Measurements from ENCODE around the gene GPR142.
A peak's percentile ranks its signal among the peaks of the same experiment; 100 is the strongest.

The GPR142 gene

GRCh38 chr17:74367206-74367605 is at the start of gene GPR142:
Gene GPR142 (plus strand): TSS chr17:74367506. CDS start chr17:74369541, 2,035 bp downstream.
- DNase-seq, result no peak

DNA sequence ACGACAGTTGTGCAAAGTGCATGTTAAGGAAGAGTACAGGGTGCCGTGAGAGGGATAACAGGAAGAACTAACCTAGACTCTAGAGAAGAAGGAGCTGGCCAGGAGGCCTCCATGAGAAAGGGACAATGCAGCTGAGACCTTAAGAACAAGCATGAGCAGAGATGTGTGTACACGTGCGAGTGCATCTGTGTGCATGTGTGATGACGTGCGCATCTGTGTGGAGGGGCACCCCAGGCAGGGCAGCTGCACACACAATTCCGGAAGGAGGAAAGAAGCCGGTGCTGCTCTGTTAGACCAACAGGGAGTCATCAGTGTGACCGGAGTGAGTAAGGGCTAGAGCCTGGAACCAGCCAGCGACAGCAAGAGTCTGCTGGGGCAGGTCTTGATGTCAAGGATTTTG is 48.9 kb upstream of the GPR142 start:
- DNase-seq, result no peak

DNA sequence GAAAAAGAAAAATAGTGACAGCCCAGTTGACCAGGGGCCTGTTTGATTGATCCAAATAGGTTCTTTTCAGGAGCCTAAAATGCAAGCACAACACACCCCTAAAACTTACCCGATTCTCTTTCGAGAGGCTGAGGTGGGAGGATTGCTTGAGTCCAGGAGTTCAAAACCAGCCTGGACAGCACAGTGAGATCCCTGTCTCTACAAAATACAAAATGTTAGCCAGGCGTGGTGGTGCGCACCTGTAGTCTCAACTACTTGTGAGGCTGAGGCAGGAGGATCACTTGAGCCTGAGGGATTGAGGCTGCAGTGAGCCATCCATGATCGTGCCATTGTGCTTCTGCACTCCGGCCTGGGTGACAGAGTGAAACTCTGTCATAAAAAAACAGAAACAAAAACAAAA is 42.8 kb upstream of the GPR142 start:
- no peak for DNase-seq

DNA sequence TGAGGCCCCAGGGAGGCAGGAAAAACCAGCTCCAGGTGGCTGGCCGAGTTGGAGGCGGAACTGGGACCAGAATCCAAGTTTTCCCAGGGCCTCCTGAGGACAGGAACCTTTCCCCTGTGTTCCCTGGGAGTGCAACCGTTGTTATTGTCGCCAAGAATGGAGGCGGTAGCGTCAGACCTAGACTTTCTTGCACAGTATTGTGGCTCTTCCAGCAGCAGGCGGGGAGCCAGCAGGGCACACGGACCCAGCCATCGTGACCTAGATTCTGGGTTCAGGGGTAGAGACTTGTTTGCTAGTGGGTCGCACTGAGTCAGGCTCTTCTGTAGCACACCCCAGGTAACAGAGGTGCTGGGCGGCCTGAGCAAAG is 41.9 kb upstream of the GPR142 start:
- DNase-seq, result no peak

DNA sequence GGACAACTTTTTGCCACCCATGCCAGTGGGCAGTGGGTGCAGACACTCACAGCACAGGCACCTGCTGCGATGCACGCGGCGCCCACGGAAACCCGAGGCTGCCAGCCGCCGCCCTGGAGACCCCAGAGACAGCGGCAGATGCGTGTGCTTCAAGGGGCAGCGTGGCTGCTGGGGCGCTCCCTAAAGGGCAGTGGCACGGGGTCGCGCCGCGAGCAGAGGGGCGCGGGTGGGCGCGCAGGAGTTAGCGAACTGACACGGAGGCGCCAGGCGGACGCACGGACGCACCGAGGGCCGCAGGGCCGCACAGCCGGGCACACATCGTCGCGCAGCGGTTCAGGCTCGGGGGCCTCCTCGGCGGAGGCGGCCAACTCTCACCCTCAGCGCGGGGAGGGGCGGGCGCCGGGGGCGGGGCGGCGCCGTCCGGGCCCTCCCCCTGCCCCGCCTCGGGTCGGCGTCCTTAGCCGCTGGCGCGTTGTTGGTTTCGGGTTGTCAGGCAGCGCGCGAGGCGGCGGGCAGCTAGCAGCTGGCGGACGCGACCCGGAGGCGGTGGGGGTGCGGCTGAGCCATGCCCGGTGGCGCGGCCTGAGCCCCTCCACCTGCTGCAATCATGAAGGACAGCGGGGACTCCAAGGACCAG is 41.4 kb upstream of the GPR142 start, which contains the start of gene KIF19:
Gene KIF19, plus strand, starts transcription at position 484 of the 637 bp plus-strand sequence. Its CDS starts 124 bp downstream, at position 608.
- DNase-seq, result no peak

DNA sequence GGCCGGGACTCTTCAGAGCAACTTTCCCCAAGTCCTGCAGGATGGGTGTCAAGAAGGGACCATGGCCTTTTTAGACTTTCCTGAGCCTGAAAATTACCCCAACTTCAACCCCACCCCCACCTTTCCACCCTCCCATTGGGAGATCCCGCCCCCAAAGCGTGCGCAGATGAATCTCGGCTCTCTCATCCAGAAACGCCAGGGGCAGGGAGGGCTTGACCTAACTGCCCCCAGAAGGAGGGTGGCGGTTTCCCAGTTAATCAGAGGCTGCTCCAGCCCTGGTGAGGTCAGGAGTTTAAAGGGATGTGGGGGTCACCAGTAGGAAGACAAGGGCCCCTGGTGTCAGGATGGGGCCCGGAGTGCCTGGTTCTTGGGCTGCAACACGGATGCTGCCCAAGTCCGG is 40.8 kb upstream of the GPR142 start:
- DNase-seq, result no peak

- no peak for DNase-seq
Observed at GRCh38 chr17:74328487-74328886, 38.8 kb upstream of the GPR142 start.

GRCh38 chr17:74329378-74329777 is 37.9 kb upstream of the GPR142 start:
- no peak for DNase-seq

DNA sequence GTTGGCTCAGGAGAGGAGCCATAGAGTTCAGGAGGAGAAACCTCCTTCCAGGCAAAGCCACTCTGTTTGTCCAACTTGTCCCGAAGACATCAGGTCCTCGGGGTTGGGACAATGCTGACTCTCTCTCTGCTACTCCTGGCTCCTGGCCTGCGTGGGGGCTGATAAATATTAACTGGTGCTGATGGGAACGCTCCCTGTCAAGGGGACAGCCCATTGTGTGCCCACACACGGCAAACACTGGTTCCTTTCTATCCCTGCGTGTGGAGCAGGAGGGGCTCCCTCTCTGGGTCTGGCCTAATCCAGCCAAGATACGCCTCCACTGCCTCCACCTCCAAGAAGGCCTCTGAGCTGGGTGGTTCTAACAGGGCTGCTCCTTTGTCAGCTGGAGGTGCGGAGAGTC is 36.9 kb upstream of the GPR142 start:
- DNase-seq, result no peak

DNA sequence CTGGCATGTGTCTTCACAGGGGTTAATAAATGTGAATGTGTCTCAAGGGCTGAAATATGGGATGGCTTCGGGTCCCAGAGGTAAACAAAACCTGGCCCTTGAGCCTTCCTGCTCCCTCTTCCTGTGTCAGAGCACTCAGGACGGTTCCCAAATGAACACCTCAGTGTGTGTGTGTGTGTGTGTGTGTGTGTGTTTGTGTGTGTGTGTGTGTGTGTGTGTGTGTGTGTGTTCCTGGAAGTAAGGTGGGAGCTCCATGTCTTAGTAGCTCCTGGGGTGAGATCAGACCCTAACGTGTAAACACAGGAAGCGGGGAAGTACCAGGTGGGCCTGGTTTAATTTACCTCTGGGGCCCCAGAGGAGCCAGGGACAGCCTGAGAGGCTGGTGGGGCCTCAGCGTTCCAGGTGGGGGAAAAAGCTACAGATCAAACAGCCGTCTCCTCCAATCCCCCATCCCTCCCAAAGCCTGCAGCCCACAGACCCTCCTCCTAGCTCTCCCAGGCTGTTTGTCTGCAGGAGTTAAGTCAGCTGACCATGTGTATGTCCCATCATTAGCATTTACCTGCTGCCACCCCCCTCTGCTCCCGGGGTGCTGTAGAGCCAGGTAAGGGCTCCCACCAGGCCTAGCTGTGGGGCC is 35.2 kb upstream of the GPR142 start:
- DNase-seq, result peak; percentile 1

- peak; percentile 82 for DNase-seq
Observed at GRCh38 chr17:74332763-74333283, 34.5 kb upstream of the GPR142 start.

GRCh38 chr17:74334393-74335039 is 32.8 kb upstream of the GPR142 start:
- no peak for DNase-seq

GRCh38 chr17:74335529-74336062 is 31.7 kb upstream of the GPR142 start:
- DNase-seq, result no peak

DNA sequence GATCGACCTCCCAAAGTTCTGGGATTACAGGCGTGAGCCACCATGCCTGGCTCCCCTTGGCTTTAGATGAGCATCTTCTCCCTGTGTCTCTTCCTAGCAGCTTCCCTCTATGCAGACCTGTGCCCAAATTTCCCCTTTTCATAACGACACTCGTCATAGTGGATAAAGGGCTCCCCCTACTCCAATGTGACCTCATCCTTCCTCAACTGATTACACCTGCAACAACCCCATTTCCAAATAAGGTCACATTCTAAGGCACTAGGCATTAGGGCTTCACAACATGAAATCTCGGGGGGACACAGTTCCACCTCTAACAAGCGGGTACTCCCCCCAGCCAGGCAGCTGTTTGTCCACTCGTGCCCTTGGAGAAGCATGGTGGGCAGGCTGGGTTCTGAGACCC is 31.0 kb upstream of the GPR142 start:
- DNase-seq, result no peak

GRCh38 chr17:74337834-74338500 is 29.3 kb upstream of the GPR142 start:
- peak; percentile 36 for DNase-seq

GRCh38 chr17:74339537-74340195 is 27.6 kb upstream of the GPR142 start:
- DNase-seq, result no peak

DNA sequence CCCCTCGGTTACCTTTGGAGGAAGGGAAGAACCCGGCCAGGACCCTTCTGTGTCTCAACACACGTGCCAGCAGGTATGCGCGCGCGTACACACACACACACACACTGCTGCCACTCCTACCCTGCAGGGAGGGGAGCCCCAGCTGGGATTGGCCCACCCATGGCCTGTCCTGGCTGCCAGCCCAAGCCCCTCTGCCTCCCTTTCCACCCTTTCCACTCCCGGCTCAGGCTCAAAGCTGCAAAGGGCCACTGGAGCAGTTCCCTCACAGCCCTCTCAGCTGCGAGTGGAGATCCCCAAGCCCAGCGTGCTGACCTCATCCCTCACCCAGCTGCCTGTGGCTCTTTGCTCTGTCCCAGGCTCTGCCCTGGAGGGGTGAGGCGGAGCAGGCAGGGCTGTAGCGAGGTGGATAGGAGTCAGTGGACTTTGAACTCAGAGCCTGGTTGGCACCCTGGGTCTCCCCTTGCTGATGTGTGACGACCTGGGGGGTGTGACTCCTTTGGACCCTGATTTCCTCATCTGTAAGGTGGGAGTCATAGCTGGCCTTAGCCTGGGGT is 26.8 kb upstream of the GPR142 start:
- no peak for DNase-seq

GRCh38 chr17:74342224-74342623 is 25.1 kb upstream of the GPR142 start:
- no peak for DNase-seq

DNA sequence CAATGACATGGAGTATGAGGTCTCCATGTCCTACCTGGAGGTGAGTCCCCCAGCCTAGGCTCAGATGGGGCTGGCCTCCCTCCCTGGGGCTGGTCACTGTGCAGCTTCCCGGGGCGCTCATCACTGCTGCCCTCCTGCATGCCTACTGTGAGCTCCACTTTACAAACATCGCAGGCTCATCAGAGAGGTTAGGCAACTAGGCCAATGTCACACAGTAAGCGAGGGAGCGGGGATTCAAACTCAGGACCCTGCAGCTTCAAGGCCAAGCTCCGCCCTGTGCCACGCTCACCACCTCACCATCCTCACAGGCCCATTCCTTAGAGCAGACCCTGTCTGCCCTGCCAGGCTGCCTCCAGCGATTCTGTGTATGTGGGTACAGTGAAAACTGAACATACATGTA is 24.2 kb upstream of the GPR142 start:
- DNase-seq, result no peak

- no peak for DNase-seq
Observed at GRCh38 chr17:74343526-74344284, 23.6 kb upstream of the GPR142 start.

GRCh38 chr17:74344658-74345057 is 22.6 kb upstream of the GPR142 start:
- DNase-seq, result no peak

Measured in NCI-H748 treated with DMSO at 0.1 percent for 48 hours (cell line).